Fibroblast of lung (primary cell): ENCODE measurements around the gene ATP11A. TPM values are rescaled to one million over a fixed set of nuclear protein-coding genes. Genes with fewer than 3 reads are reported as not detected.

ENCODE experiments used
- DNase-seq, 2 donors: peaks; one replicate each; pipeline versions ENCODE4 v3.0.0 to v3.0.0-alpha.2; 2010; ENCODE audit warnings: low read depth in 2 of 2
- H2AFZ ChIP-seq: 2 replicates; pipeline ENCODE4 v1.5.1; 2012; ENCODE audit warnings: low read length, control low read depth, inconsistent platforms
- H3K27ac ChIP-seq: 2 replicates; pipeline ENCODE4 v1.5.1; 2011; ENCODE audit warnings: low read length, control low read depth; ENCODE audit not compliant: insufficient read depth
- H3K27me3 ChIP-seq: 2 replicates; pipeline ENCODE4 v1.5.1; 2011; ENCODE audit warnings: mild to moderate bottlenecking, low read length; ENCODE audit not compliant: control insufficient read depth, insufficient read depth
- H3K36me3 ChIP-seq: 2 replicates; pipeline ENCODE4 v1.5.1; 2011; ENCODE audit warnings: low read length; ENCODE audit not compliant: control insufficient read depth, insufficient read depth
- H3K4me1 ChIP-seq: 2 replicates; pipeline ENCODE4 v1.5.1; 2011; ENCODE audit warnings: low read length; ENCODE audit not compliant: control insufficient read depth, insufficient read depth; ENCODE audit errors: extremely low read depth
- H3K4me2 ChIP-seq: 2 replicates; pipeline ENCODE4 v1.5.1; 2011; ENCODE audit warnings: low read length, control low read depth; ENCODE audit not compliant: insufficient read depth; ENCODE audit errors: extremely low read depth
- H3K4me3 ChIP-seq, 4 experiments: fragments of 200-600 bp in 1 of 4; sonication (generic) in 1 of 4; replicated peaks in 1 of 4; 2 replicates each; pipeline ENCODE4 v1.5.1; 2011 to 2016; ENCODE audit warnings: low read length in 4 of 4, low read depth in 3 of 4, mild to moderate bottlenecking in 3 of 4, control low read depth in 2 of 4, inconsistent platforms in 1 of 4, mixed read lengths in 1 of 4; ENCODE audit not compliant: insufficient read depth in 1 of 4; ENCODE audit errors: control extremely low read depth in 1 of 4
- H3K79me2 ChIP-seq: 2 replicates; pipeline ENCODE4 v1.5.1; 2012; ENCODE audit warnings: mild to moderate bottlenecking, low read length, inconsistent platforms; ENCODE audit not compliant: control insufficient read depth, insufficient read depth
- H3K9ac ChIP-seq: 2 replicates; pipeline ENCODE4 v1.5.1; 2011; ENCODE audit warnings: mild to moderate bottlenecking, low read length, control low read depth; ENCODE audit not compliant: insufficient read depth
- H3K9me3 ChIP-seq: 2 replicates; pipeline ENCODE4 v1.5.1; 2012; ENCODE audit warnings: low read depth, low read length; ENCODE audit not compliant: control insufficient read depth, insufficient read depth
- H4K20me1 ChIP-seq: 2 replicates; pipeline ENCODE4 v1.5.1; 2011; ENCODE audit warnings: low read length; ENCODE audit not compliant: control insufficient read depth, insufficient read depth; ENCODE audit errors: extremely low read depth
- CTCF ChIP-seq, 2 donors: IDR thresholded peaks in 1 of 2; conservative IDR thresholded peaks in 1 of 2; 1 replicate in 1 of 2; 2 replicates in 1 of 2; pipeline ENCODE4 v1.5.1; 2011 to 2012; ENCODE audit warnings: low read length in 2 of 2, control low read depth in 1 of 2, inconsistent platforms in 1 of 2, low read depth in 1 of 2, mild to moderate bottlenecking in 1 of 2
- EZH2 ChIP-seq: IDR thresholded peaks from 2 replicates; pipeline ENCODE4 v1.5.1; 2012; ENCODE audit warnings: low read length, control low read depth, mild to moderate bottlenecking; ENCODE audit errors: missing control alignments
- polyA plus RNA-seq, 2 donors: library from polyadenylated mRNA; depleted of rRNA in 1 of 2; stranded (reverse) in 1 of 2; unstranded in 1 of 2; fragments of >200 nt; gene quantifications; 2 replicates each; pipeline ENCODE4 v1.2.1, GENCODE V29; 2011 to 2012; ENCODE audit warnings: missing spikeins in 1 of 2
- total RNA-seq: library from RNA; depleted of rRNA; stranded (reverse); fragments of >200 nt; gene quantifications from 2 replicates; pipeline ENCODE4 v1.2.1, GENCODE V29; 2014

ATP11A gene
- total and polyA plus RNA-seq, 2 donors (not counting 1 experiment from before 2014, with no cell fraction given) = 2.3 to 7.8 TPM

DNA sequence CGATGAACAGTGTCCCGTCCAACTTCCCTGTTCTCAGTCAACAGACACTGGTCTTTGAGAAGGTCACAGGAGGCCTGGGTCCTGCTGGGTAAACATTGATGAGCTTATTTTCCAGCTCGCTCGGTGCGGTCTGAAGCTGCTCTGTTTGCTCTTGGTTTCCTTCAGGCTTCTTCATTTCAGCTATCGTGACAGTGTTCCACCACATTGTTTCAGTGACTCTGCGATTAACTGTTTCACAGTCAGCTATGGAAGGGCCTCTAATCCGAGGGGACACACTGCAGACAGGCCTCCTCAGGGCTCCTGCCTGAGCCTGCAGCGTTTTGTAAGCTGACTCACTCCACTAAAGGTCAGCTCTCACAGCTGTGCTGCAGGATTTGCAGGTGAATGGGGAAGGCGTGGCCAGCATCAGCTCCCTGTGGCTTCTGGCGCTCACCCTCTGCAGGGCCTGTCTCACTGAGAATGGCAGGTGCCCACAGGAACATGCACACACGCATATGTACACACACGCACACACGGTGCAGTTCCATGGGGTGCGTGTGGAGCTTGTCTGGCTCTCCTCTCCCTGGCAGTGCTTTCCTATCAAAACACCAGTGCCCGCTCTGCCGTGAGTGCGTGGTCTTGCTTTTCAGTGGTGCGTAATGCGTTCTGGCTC, 216.3 kb downstream of the ATP11A start:
- no peak overlapping the region for H2AFZ ChIP-seq
- no peak overlapping the region for H3K9ac ChIP-seq
- H3K4me2 ChIP-seq = no peak overlapping the region
- H3K79me2 ChIP-seq = no peaks in the 10 kb centered on the region
- no peak overlapping the region for H3K4me3 ChIP-seq
- peaks cover 7% of the 10 kb centered on the region for H3K27me3 ChIP-seq
- H3K27ac ChIP-seq = no peak overlapping the region
- no peaks in the 10 kb centered on the region for H4K20me1 ChIP-seq
- H3K36me3 ChIP-seq = no peaks in the 10 kb centered on the region
- TF ChIP-seq EZH2 (no peak), CTCF (conservative IDR thresholded peaks at IDR 0.05 in 1 of 2, IDR thresholded peaks at IDR 0.05 in 1 of 2; ENCODE audit: low read depth in 1 of 2, low read length in 2 of 2) (no peak)
- no peaks in the 10 kb centered on the region for H3K9me3 ChIP-seq
- DNase-seq = no peak
- H3K4me1 ChIP-seq = no peaks in the 10 kb centered on the region

DNA sequence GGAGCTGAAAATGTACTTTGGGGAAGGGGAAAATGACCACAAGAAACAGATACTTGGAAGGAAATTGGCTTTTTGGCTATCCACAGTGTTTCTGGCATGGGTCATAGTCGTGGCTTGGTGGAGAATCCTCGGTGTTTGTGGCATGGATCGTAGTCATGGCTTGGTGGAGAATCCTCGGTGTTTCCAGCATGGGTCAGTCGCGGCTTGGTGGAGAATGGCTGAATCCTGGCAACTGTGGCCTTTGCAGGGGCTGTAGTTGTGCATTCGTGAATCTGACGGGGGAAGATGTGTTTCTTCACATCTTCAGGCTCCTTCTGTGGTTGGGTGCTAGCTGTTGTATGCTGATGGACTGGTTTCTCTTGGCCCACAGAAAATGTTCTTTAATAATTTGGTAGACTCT, 217.4 kb downstream of the ATP11A start:
- H3K27me3 ChIP-seq = peaks cover 7% of the 10 kb centered on the region
- no peak overlapping the region for H3K27ac ChIP-seq
- H3K4me3 ChIP-seq = no peak overlapping the region
- TF ChIP-seq EZH2 (no peak), CTCF (conservative IDR thresholded peaks at IDR 0.05 in 1 of 2, IDR thresholded peaks at IDR 0.05 in 1 of 2; ENCODE audit: low read depth in 1 of 2, low read length in 2 of 2) (no peak)
- no peaks in the 10 kb centered on the region for H3K4me1 ChIP-seq
- no peaks in the 10 kb centered on the region for H3K36me3 ChIP-seq
- no peak overlapping the region for H2AFZ ChIP-seq
- DNase-seq = no peak
- no peak overlapping the region for H3K9ac ChIP-seq
- no peaks in the 10 kb centered on the region for H4K20me1 ChIP-seq
- H3K9me3 ChIP-seq = no peaks in the 10 kb centered on the region
- H3K79me2 ChIP-seq = no peaks in the 10 kb centered on the region
- H3K4me2 ChIP-seq = no peak overlapping the region

- Histone ChIP-seq H4K20me1 (no peaks in the 10 kb centered on the region), H3K9ac (no peak overlapping the region), H3K27ac (no peak overlapping the region), H3K79me2 (no peaks in the 10 kb centered on the region), H3K4me3 (no peak overlapping the region), H3K27me3 (peaks cover 7% of the 10 kb centered on the region), H2AFZ (no peak overlapping the region), H3K4me2 (no peak overlapping the region), H3K36me3 (no peaks in the 10 kb centered on the region), H3K4me1 (no peaks in the 10 kb centered on the region), H3K9me3 (no peaks in the 10 kb centered on the region)
- TF ChIP-seq CTCF (conservative IDR thresholded peaks at IDR 0.05 in 1 of 2, IDR thresholded peaks at IDR 0.05 in 1 of 2; ENCODE audit: low read depth in 1 of 2, low read length in 2 of 2) (no peak), EZH2 (no peak)
- DNase-seq = no peak
Observed at GRCh38 chr13:112907871-112908331, 218.1 kb downstream of the ATP11A start.
